Superior temporal gyrus (tissue), 1 donor: ENCODE data around the gene INPP5D.
"Not testable (repeated sequence)": the region's sequence is repeated elsewhere in the genome, so short reads cannot be mapped to it uniquely, and the experiment has no call there.

Experiments used
- DNase-seq: peaks from one replicate; pipeline ENCODE4 v3.0.0-alpha.2; 2016; ENCODE audit errors: extremely low spot score

The INPP5D gene

GRCh38 chr2:233173115-233173514 lies 113.0 kb downstream of the INPP5D start:
- DNase-seq = no peak

DNA sequence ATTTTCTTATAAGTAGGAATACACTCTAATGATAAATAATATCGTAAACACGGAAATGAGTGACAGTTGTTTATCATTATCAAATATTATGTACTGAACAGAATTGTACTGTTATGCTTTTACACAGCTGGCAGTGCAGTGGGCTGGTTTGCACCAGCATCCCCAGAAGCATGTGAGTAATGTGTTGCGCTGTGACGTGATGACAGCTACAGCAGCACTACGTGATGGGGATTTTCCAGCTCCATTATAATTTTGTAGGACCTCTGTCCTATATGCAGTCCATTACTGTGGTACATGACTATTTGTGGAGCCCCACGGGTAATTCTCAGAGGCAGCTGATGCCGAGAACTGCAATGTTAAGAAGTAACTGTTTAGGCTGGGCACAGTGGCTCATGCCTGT lies 114.0 kb downstream of the INPP5D start:
- DNase-seq = no peak

- DNase-seq = peak; percentile 44
These were observed 119.1 kb downstream of the INPP5D start for GRCh38 chr2:233178994-233179847.

DNA sequence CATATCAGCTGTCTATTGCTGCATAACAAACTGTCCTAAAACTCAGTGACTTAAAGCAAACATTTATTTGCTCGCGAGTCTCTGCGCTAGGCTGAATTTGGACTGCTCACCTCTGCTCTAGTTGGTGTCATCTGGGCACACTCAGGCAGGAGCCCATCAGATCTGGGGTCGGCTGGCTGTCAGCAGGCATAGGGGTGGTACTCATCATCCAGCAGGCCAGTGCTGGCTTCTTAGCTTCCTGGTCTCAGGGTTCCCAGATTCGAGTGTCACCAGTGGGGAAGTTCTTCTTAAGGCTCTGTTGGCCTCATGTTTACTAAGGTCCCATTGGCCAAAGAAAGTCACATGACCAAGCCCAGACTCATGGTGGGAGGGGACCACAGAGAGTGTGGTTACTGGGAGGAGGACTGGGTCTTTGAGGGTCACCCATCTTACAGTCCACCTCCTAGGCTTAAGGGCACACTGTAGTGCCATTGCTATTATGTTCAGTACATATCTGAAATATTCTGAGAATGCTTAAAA lies 119.8 kb downstream of the INPP5D start:
- no peak for DNase-seq

DNA sequence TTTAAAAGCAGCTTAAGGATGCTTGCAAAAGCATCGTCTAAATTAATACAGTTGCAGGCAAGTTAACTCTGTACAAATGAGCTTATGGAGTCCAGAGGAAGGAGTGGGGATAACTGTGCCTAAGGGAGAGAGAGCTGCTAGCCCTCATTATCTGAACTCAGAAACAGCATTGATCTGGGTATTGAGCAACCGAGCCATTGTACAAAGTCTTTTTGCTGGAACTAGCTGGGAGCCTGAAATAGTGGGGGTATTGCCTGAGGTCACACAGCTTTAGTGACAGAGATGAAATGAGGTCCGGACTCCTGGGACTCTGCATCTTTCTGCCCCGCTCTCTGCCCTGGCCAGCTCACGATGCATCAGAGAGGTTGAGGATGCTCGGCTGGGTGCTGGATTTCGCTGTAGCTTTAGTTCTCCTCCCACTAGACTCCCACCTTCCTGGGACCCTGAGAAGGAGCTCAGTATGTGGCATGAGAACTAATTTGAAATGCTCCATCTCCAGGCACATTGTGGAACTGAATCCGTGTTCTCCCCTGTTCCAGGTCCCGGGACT lies 123.8 kb downstream of the INPP5D start:
- DNase-seq = no peak

DNA sequence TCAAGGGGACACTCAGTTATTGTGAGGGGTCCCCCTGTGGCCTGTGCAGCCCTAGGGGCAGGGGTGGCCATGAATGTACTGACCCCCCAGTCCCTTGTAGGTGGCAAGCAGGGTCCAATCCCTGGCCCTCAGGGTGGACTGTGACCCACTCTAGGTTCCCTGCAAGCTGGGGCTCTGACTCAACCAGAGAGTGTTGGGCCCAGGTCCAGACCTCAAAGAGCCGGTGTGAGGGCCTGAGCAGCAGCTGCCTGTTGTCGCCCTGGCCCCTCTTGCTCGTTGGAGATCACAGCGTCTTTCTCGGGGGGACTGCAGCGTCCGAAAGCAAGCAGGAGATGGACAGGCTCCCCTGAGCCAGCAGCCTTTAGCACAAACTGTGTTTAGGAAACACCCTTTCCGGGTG lies 124.5 kb downstream of the INPP5D start:
- DNase-seq = no peak

- no peak for DNase-seq
These were observed 125.2 kb downstream of the INPP5D start for GRCh38 chr2:233185330-233185729.

DNA sequence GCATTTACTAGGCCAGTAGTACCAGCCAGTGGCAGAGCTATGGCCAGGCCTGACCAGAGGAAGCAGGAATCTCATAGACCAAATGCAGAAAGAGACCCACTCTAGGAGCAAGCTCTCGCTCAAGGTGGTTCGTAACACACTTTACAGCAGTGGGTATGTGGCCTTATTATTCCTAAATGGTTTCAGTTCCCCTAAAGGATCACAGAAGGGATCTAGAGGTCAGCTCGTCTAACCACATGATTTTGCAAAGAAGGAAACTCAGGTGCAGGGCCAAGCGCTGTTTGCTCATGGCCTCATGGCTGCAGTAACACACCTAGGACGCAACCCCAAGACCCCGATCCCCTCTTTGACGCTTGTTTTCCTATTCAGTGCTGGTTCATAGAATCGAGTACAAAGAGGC lies 125.8 kb downstream of the INPP5D start:
- DNase-seq = no peak

DNA sequence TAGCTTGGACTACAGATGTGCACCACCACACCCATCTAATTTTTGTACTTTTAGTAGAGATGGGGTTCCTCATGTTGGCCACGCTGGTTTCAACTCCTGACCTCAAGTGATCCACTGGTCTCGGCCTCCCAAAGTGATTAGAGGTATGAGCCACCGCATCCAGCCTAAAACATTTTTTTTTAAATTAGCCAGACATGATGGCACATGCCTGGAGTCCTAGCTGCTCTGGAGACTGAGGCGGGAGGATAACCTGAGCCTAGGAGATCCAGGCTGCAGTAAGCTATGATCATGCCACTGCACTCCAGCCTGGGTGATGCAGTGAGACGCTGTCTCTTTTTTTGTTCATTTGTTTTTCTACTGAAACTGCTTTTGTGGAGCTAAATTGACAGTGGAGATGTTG lies 126.7 kb downstream of the INPP5D start:
- DNase-seq = no peak

GRCh38 chr2:233189025-233189424 lies 128.9 kb downstream of the INPP5D start:
- no peak for DNase-seq

- DNase-seq = not testable (repeated sequence)
These were observed 130.9 kb downstream of the INPP5D start for GRCh38 chr2:233191016-233191415.

DNA sequence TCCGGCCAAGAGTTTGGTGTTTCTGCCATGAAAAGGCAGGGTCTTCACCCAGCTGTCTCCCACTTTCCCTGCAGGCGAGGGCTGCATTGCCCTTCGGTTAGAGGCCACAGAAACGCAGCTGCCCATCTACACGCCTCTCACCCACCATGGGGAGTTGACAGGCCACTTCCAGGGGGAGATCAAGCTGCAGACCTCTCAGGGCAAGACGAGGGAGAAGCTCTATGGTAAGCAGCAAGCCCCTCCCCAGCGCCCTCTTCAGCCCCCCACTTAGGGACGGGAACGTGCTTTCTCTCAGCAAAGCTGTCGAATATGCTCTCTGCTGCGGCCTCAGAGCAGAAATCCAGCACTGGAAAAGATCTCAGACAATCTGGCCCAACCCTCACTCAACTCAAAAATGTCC lies 133.6 kb downstream of the INPP5D start:
- DNase-seq = no peak

- DNase-seq = no peak
These were observed 134.9 kb downstream of the INPP5D start for GRCh38 chr2:233195027-233195426.

- no peak for DNase-seq
These were observed 136.9 kb downstream of the INPP5D start for GRCh38 chr2:233197022-233197421.

GRCh38 chr2:233198026-233198425 lies 137.9 kb downstream of the INPP5D start:
- no peak for DNase-seq

DNA sequence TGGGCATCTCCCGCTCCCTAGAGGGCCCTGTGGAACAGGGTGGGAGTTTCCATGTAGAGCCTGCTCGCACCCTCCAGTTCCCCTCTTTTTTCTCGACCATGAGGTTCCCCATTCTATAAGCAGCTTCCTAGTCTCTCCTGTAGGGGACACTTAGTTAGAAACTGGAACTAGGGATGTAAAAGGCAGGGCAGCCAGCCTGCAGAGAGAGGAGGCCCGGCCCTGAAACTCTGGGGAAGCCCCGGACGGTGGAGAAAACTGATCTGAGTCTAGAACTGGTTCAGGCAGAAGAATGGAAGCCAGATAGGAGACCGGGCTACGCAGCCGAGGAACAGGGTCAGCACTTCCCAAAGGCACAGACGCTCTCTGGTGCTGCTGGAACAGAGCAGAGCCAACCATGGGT lies 139.7 kb downstream of the INPP5D start:
- DNase-seq = no peak

DNA sequence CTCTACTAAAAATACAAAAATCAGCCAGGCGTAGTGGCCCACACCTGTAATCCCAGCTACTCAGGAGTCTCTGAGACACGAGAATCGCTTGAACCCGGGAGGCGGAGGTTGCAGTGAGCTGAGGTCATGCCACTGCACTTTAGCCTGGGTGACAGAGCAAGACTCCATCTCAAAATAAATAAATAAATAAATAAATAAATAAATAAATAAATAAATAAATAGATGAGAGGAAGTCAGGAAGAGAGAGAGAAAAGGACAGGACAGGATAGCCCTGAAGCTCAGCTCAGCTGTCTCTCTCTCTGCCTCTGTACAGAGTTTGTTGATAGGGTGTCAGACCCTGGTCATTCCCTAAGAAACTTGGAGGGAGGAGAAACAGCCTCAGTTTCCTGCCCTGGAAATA lies 140.6 kb downstream of the INPP5D start:
- not testable (repeated sequence) for DNase-seq

GRCh38 chr2:233201258-233202013 lies 141.3 kb downstream of the INPP5D start:
- no peak for DNase-seq

DNA sequence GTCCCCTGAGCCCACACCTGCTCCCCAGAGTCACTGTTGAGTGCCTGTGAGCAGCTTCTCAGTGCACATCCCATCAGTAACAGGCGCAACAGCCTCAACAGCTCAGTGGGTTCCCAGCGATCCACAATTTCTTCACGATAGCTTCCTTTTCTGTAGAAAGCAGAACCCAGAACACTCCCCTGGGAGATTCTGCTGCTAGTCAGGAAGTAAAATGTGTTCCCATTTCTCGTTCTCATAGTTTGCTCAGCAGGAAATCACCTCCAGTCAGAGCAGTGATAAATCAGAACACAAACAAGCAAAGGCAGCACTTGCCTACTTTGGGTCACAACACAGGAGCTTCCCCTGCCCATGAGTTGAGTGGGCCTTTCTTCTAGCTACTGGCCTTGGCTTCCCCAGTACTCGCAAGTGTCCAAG lies 142.4 kb downstream of the INPP5D start:
- no peak for DNase-seq

DNA sequence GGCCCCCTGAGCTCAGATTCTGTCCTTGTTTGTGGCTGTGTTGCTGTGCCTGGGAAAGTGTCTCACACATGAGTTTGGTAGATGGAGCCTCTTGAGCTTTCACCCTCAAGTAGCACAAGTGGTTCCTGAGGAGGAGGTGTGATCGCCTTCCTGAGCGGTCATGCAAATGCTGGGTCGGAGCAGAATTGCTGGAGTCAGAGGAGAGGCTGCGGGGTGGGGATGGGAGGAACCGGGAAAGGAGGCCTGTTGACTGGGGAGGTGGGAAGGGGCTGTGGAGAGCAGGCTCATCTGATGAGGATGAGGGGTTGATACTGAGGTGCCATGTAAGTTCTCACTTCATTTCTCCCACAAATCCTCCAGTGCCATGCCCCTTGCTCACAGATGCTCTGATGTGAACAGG lies 142.9 kb downstream of the INPP5D start:
- DNase-seq = no peak

DNA sequence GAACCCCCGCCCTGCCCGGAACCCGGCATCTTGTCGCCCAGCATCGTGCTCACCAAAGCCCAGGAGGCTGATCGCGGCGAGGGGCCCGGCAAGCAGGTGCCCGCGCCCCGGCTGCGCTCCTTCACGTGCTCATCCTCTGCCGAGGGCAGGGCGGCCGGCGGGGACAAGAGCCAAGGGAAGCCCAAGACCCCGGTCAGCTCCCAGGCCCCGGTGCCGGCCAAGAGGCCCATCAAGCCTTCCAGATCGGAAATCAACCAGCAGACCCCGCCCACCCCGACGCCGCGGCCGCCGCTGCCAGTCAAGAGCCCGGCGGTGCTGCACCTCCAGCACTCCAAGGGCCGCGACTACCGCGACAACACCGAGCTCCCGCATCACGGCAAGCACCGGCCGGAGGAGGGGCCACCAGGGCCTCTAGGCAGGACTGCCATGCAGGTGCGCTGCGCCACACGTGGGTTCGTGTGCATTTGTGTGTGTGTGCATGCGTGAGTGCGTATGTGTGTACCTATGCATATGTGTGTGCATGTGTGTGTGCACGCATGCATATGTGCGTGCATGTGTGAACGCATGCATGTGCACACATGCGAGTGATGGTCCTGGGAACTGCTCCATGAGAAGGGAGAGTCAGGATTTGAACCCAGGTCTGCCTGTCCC lies 144.3 kb downstream of the INPP5D start:
- no peak for DNase-seq
